ENCODE data around the gene NPEPPS.
"Not testable (repeated sequence)": the region's sequence is repeated elsewhere in the genome, so short reads cannot be mapped to it uniquely, and the experiment has no call there.

DNA sequence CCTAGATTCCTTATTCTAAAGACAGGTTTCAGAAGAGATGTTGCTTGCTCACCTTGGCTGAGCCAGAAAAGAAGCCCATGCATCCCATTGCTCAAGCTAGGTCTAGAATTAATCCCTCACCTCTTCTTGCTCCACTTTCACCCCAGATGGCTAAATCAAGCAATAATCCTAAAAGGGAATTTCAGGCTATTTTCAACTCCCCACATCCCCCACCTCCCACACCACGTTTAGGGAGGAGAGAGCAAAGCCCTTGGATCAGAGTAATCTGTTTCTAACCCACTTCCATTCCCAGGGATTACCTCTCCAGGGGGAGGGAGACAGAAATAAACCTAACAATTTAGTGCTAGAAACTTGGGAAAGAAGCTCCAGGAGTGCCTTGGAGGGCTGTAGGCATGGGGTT lies 31.8 kb upstream of the NPEPPS start:
- not testable (repeated sequence) for TF ChIP-seq CTCF, POLR2AphosphoS5, EP300 (IDR thresholded peaks at IDR 0.05)
